GM12878 (cell line): ENCODE data around the gene UNC5B. TPM values are rescaled to one million over a fixed set of nuclear protein-coding genes. Genes with fewer than 3 reads are reported as not detected.

ENCODE experiments used
- ATAC-seq: fragments of 200-7000 bp; cut with Tn5 transposase; 3 replicates; pipeline ENCODE4 v1.9.1; 2020; ENCODE audit warnings: mild to moderate bottlenecking, moderate library complexity
- BruUV-seq: library from RNA; stranded (reverse); fragments of 400-500 nt; replicated peaks from 2 replicates; lab custom pipeline; 2021; lab: Mats Ljungman, UMichigan
- CTCF ChIA-PET: fragments of 300-600 bp; sonication (Branson Sonifier 250); formaldehyde crosslinking; extraction: SDS; loops from one replicate; lab custom pipeline; 2021; ENCODE audit warnings: inconsistent platforms; lab: Yijun Ruan, JAX
- POLR2A ChIA-PET: fragments of 350-600 bp; formaldehyde crosslinking; extraction: SDS; loops from one replicate; lab custom pipeline; 2021; ENCODE audit warnings: inconsistent platforms; lab: Charles Lee
- RAD21 ChIA-PET: fragments of 300-600 bp; sonication (Branson Sonifier 250); formaldehyde crosslinking; loops from one replicate; lab custom pipeline; 2023; ENCODE audit warnings: antibody characterized with exemption; ENCODE audit not compliant: unreplicated experiment; lab: Charles Lee
- SMC1A ChIA-PET: fragments of 300-600 bp; sonication (Branson Sonifier 250); formaldehyde crosslinking; loops from one replicate; lab custom pipeline; 2023; ENCODE audit not compliant: unreplicated experiment, uncharacterized antibody; lab: Charles Lee
- DNase-seq: peaks from one replicate; pipeline ENCODE4 v3.0.0-alpha.2; 2011; ENCODE audit warnings: low read depth, low spot score
- FAIRE-seq: peaks from 3 replicates; lab custom pipeline; 2011; peaks lifted over from hg19 to GRCh38; lab: Jason Lieb, UNC
- H2AFZ ChIP-seq: 2 replicates; pipeline ENCODE4 v1.6.0; 2011; ENCODE audit warnings: low read depth, low read length, control low read depth; ENCODE audit not compliant: control insufficient read depth
- H3K27ac ChIP-seq: 2 replicates; pipeline ENCODE4 v1.5.1; 2011; ENCODE audit warnings: control low read depth; ENCODE audit not compliant: control insufficient read depth, insufficient read depth
- H3K27me3 ChIP-seq, 2 experiments: replicated peaks in 1 of 2; 2 replicates each; pipeline versions ENCODE4 v1.6.0 to v1.6.1; 2011; ENCODE audit warnings: low read length in 1 of 2; ENCODE audit not compliant: control insufficient read depth in 2 of 2, insufficient read depth in 2 of 2
- H3K36me3 ChIP-seq, 2 experiments: 2 replicates each; pipeline ENCODE4 v1.5.1; 2011; ENCODE audit warnings: low read length in 1 of 2; ENCODE audit not compliant: control insufficient read depth in 2 of 2, insufficient read depth in 2 of 2
- H3K4me1 ChIP-seq: 2 replicates; pipeline ENCODE4 v1.6.1; 2011; ENCODE audit warnings: mild to moderate bottlenecking, low read length, moderate library complexity, mixed read lengths; ENCODE audit not compliant: control insufficient read depth, insufficient read depth
- H3K4me2 ChIP-seq: 2 replicates; pipeline ENCODE4 v1.6.0; 2011; ENCODE audit warnings: control low read depth; ENCODE audit not compliant: control insufficient read depth, insufficient read depth
- H3K4me3 ChIP-seq: fragments of 200-600 bp; sonication (generic); 2 replicates; pipeline ENCODE4 v1.5.1; 2016
- H3K79me2 ChIP-seq: 2 replicates; pipeline ENCODE4 v1.6.0; 2011; ENCODE audit warnings: low read length; ENCODE audit not compliant: control insufficient read depth, insufficient read depth
- H3K9ac ChIP-seq: 2 replicates; pipeline ENCODE4 v1.8.0; 2011; ENCODE audit warnings: low read length, control low read depth, mixed read lengths; ENCODE audit not compliant: control insufficient read depth, insufficient read depth
- H3K9me3 ChIP-seq: replicated peaks from 3 replicates; pipeline ENCODE4 v1.5.1; 2011; ENCODE audit warnings: mild to moderate bottlenecking, low read length; ENCODE audit not compliant: control insufficient read depth, insufficient read depth
- H4K20me1 ChIP-seq: 2 replicates; pipeline ENCODE4 v1.6.0; 2011; ENCODE audit not compliant: control insufficient read depth, insufficient read depth
- CHD1 ChIP-seq: IDR thresholded peaks from 2 replicates; pipeline ENCODE4 v1.6.1; 2012; ENCODE audit warnings: low read depth, low read length, improper control_type of control experiment
- ZBTB40 ChIP-seq: fragments of 450-650 bp; IDR thresholded peaks from 2 replicates; pipeline ENCODE4 v1.6.1; 2016; ENCODE audit warnings: mild to moderate bottlenecking, moderate library complexity, borderline replicate concordance
- WGBS: methylation state at CpG from one replicate; pipeline ENCODE4 v1.1.6; 2016; ENCODE audit warnings: low lambda C conversion rate; ENCODE audit not compliant: insufficient replicate concordance, insufficient coverage; ENCODE audit errors: missing lambda C conversion rate; 5-methylcytosine and 5-hydroxymethylcytosine counted together
- in situ Hi-C: fragments of 300-500 bp; cut with MboI; formaldehyde crosslinking; loops from 9 replicates; pipeline ENCODE4 v1.14.3; 2018; ENCODE audit warnings: mixed read lengths
- intact Hi-C: fragments of 100-400 bp; cut with micrococcal nuclease; formaldehyde crosslinking; loops from one replicate; pipeline ENCODE4 v1.14.2; 2022; ENCODE audit not compliant: unreplicated experiment
- polyA plus RNA-seq, 11 experiments: library from polyadenylated mRNA; depleted of rRNA in 4 of 11; unstranded in 6 of 11; stranded (reverse) in 5 of 11; fragments of >200 nt; fragmentation: Nextera tagmentation in 4 of 11; fragmentation: Illumina TruSeq in 1 of 11; extraction: Ambion mirVana in 4 of 11; extraction: Trizol in 1 of 11; gene quantifications; 1 replicate in 1 of 11; 2 replicates in 10 of 11; pipeline versions ENCODE4 v1.2.1 to v1.2.3, GENCODE V29; 2011 to 2016; ENCODE audit warnings: inconsistent platforms in 2 of 11, missing spikeins in 2 of 11, low read depth in 1 of 11
- total RNA-seq, 4 experiments: library from RNA; depleted of rRNA in 3 of 4; stranded (reverse); fragments of >200 nt in 3 of 4; fragmentation: Illumina TruSeq in 1 of 4; extraction: Trizol in 1 of 4; gene quantifications; 2 replicates each; pipeline versions ENCODE4 v1.2.1 to v1.2.3, GENCODE V29; 2013 to 2021

Gene UNC5B
- total and polyA plus RNA-seq, 10 of the 15 experiments (the other 5 are each of a cell fraction or from before 2014, with no cell fraction given), result 0.03 to 0.08 TPM; not detected in 8

GRCh38 chr10:71239131-71239915 is 27.0 kb downstream of the UNC5B start:
- no peak for DNase-seq
- Histone ChIP-seq H3K9me3 (no peaks in the 10 kb centered on the region), H3K27me3 (peaks cover 0 to 2% of the 10 kb centered on the region in 2 experiments; a peak in 3 of 4 replicates), H3K4me2 (no peak overlapping the region), H4K20me1 (no peaks in the 10 kb centered on the region), H2AFZ (no peak overlapping the region), H3K79me2 (no peaks in the 10 kb centered on the region), H3K4me3 (no peak overlapping the region), H3K27ac (no peak overlapping the region), H3K36me3 (no peaks in the 10 kb centered on the region), H3K4me1 (no peaks in the 10 kb centered on the region), H3K9ac (no peak overlapping the region)
- TF ChIP-seq CHD1 (no peak), ZBTB40 (no peak)
- CTCF ChIA-PET, result interaction anchor here (0.9 kb wide), 1 partner anchor 336 kb away, joined by 3 read pairs; no protein-coding TSS in a partner anchor
- intact Hi-C loops, result no loop called here
- ATAC-seq, result no peak
- no TSS peak for BruUV-seq
- FAIRE-seq, result no peak
- SMC1A ChIA-PET, result no interaction called here
- RAD21 ChIA-PET, result no interaction called here
- POLR2A ChIA-PET, result no interaction called here
- WGBS, result 32% methylated on average over 13 of the region's 13 CpGs
- in situ Hi-C loops, result no loop called here
